HG03520 (cell line): ENCODE results near the gene DIAPH2.
"Not testable (repeated sequence)": the region's sequence is repeated elsewhere in the genome, so short reads cannot be mapped to it uniquely, and the experiment has no call there.

ENCODE experiments used
- ATAC-seq: cut with Tn5 transposase; IDR thresholded peaks from one replicate; pipeline ENCODE4 v1.9.1; 2021; ENCODE audit warnings: mild to moderate bottlenecking, moderate library complexity; ENCODE audit not compliant: unreplicated experiment

Gene DIAPH2

GRCh38 chrX:96714393-96714792, 29.8 kb downstream of the DIAPH2 start:
- not testable (repeated sequence) for ATAC-seq

DNA sequence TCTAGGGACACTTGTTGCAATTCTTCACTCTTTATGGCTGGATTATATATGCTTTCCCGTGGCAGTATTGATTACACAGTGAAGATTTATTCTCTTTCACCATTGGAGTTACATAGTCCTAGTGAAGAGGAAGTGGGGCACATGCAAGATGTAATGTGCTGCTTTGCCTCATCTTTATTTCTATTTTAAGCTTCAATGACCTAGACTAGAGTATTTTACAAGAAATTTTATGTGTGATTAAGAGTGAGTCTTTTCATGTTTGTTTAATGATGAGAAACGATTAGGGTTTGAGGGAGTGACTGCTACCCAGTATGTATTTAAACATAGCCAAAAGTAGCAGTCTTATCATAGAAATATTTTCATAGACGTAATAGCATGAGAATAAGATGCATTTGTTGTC, 30.8 kb downstream of the DIAPH2 start:
- ATAC-seq: no peak

DNA sequence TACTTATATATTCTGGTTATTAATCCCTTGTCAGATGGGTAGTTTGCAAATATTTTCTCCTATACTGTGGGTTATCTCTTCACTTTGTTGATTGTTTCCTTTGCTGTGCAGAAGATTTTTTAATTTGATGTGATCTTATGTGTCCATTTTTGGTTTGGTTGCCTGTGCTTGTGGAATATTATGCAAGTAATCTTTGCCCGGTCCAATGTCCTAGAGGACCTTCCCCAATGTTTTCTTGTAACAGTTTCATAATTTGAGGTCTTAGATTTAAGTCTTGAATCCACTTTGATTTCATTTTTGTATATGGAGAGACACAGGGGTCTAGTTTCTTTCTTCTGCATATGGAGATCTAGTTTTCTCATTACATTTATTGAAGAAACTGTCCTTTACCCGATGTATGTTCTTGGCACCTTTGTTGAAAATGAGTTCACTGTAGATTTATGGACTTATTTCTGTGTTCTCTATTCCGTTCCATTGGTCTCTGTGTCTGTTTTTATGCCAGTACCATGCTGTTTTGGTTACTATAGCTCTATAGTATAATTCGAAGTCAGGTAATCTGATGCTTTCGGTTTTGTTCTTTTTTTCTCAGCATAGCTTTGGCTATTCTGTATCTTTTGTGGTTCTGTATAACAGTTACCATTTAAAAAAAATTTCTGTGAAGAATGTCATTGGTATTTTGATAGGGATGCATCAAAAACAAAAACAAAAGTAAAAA, 34.7 kb downstream of the DIAPH2 start:
- no peak for ATAC-seq

DNA sequence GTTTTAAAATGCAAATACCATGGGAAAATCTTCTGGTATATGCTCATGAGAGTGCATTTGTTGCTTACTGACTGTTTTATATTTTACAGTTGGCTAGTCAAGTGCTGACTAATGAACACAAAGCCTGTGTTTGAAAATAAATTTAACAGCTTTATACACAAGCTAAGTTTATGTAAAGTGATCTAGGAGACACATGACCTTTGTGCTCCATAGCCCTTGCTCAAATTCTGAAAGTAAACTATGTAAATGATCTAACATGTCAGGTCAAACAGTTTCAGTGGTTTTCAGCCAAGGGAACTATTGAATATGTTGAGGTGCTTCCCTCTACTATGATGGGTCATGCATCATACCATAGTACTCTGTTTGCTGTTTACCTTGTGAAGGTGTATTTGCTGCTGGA, 36.7 kb downstream of the DIAPH2 start:
- peak; percentile 100 for ATAC-seq

DNA sequence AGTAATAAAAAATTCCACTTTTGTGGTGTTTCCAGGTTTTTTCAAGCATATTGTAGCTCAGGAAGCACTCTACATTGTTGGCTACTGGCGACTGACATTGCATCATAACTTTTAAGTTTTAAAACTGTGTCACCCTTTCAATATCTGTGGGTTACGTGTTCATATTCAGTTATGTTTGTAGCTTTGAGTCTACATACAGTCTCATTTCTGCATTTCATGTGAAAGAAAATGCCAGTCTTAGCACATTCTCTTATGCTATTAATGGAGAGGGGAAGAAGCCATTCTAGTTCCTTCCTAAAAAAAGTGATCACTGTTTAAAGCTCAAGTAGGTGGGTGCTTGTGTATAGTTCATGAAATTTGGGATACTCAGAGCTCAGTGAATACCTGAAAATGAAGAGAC, 38.1 kb downstream of the DIAPH2 start:
- no peak for ATAC-seq

DNA sequence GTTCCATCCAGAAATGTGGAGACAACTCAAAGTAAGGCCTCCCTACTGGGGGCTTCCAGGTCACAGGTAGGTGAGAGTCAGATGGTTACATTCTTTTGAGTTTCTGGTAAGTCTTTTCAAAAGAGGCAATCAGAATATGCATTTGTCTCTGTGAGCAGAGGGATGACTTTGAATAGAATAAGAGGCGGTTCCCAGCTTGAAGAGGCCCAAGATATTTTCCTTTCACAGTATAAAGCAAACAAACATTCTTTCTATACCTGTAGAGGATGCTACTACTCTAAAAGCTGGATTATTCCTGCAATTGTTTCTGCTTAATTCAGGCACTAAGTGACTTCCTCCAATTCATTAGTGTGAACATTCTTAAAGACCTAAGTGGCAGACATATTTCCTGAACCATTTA, 44.4 kb downstream of the DIAPH2 start:
- no peak for ATAC-seq

GRCh38 chrX:96729868-96730643, 45.4 kb downstream of the DIAPH2 start:
- no peak for ATAC-seq

DNA sequence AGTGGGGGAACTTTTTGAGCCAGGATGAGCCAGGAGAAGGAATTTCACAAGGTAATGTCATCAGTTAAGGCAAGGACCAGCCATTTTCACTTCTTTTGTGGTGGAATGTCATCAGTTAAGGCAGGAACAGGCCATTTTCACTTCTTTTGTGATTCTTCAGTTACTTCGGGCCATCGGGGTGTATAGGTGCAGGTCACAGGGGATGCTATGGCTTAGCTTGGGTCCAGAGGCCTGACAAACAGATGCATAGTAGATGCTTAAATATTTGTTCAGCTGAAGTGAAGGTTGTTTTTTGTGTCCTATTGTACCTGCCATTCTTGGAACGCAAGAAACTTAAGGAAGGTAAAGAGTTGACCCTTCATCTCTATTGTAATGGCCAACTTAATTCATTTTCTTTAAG, 46.4 kb downstream of the DIAPH2 start:
- not testable (repeated sequence) for ATAC-seq

- ATAC-seq: no peak
Measured at GRCh38 chrX:96743367-96744073, 58.9 kb downstream of the DIAPH2 start.

GRCh38 chrX:96752781-96753180, 68.1 kb downstream of the DIAPH2 start:
- no peak for ATAC-seq

DNA sequence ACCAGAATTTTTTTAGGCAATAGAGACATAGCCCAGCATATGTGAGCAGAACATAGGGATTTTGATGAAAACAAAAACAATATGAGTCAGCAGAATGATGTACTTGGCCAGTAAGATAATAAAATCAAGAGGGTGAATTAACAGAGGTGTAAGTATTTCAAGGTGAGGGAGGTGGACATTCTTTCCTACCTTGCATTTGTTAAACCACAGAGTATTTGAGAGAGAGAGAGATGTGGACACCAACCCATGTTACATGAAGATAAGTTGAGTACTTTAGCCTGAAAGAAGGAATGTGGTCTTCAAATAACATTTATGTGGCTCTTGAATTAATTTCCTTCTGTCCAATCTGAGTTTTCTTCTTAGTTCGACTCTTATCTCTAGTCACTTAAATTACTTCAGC, 68.6 kb downstream of the DIAPH2 start:
- no peak for ATAC-seq

DNA sequence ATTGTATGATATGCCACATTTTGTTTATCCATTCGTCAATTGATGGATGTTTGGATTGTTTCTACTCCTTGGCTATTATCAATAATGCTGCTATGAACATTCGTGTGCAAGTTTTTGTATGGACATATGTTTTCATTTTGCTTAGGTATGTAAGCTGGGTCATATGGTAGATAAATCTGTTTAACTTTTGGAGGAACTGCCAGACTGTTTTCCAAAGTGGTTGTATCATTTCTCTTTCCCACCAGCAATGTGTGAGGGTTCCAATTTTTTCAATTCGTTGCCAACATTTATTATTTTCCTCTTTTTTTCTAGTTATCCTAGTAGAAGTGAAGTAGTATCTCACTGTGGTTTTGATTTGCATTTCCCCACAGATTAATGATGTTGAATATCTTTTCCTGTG, 71.8 kb downstream of the DIAPH2 start:
- ATAC-seq: no peak

GRCh38 chrX:96761566-96761965, 76.9 kb downstream of the DIAPH2 start:
- no peak for ATAC-seq

DNA sequence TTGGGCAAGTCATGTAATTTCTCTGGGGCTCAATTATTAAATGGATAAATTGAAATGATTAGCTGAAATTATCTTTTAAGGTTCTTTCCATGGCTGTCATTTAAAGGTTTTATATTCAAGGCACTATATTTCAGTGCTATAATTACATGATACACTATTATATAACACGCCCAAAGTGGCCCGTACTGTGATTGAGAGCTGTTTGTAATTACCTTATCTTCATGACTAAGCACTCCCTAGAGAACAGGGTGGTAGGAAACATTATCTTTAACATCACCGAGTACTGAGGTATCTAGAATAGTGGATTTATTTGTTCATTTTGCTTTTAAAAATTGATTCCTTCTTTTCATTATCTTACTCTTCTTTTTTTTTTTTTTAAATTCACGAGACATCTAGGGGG, 79.0 kb downstream of the DIAPH2 start:
- ATAC-seq: no peak

GRCh38 chrX:96764864-96765263, 80.2 kb downstream of the DIAPH2 start:
- ATAC-seq: peak; percentile 65

GRCh38 chrX:96770315-96770714, 85.7 kb downstream of the DIAPH2 start:
- ATAC-seq: no peak

GRCh38 chrX:96771486-96771885, 86.8 kb downstream of the DIAPH2 start:
- no peak for ATAC-seq

GRCh38 chrX:96774116-96774515, 89.5 kb downstream of the DIAPH2 start:
- no peak for ATAC-seq

GRCh38 chrX:96776966-96777365, 92.3 kb downstream of the DIAPH2 start:
- ATAC-seq: no peak

DNA sequence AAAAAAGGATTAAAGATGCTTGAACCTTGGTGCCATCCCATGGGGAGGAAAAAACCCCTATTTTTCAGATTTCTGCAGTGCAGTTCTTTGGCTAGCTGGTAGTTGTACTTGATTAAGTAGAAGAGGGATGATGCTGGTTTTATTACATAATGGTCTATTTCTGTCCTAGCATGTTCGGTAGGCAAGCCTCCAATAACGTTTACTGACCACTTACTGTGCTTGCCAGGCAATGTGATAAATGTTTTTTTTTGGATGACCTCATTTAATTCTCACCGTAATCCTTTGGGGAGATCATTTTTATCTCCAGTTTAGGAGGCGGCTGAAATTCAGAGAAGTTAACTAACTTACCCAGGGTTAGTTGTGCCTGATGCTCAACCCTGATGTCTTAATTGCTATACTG, 106.9 kb downstream of the DIAPH2 start:
- ATAC-seq: no peak

- no peak for ATAC-seq
Measured at GRCh38 chrX:96792047-96792446, 107.4 kb downstream of the DIAPH2 start.

- ATAC-seq: no peak
Measured at GRCh38 chrX:96798982-96799381, 114.3 kb downstream of the DIAPH2 start.
